NOMO-1 treated with DMSO at 0.1 percent for 48 hours (cell line): ENCODE results near the gene CNGA3.
A peak's percentile ranks its signal among the peaks of the same experiment; 100 is the strongest.

Experiments used
- DNase-seq: peaks from one replicate; lab custom pipeline; 2025; ENCODE audit not compliant: unreplicated experiment; lab: John Stamatoyannopoulos, UW

Gene CNGA3

DNA sequence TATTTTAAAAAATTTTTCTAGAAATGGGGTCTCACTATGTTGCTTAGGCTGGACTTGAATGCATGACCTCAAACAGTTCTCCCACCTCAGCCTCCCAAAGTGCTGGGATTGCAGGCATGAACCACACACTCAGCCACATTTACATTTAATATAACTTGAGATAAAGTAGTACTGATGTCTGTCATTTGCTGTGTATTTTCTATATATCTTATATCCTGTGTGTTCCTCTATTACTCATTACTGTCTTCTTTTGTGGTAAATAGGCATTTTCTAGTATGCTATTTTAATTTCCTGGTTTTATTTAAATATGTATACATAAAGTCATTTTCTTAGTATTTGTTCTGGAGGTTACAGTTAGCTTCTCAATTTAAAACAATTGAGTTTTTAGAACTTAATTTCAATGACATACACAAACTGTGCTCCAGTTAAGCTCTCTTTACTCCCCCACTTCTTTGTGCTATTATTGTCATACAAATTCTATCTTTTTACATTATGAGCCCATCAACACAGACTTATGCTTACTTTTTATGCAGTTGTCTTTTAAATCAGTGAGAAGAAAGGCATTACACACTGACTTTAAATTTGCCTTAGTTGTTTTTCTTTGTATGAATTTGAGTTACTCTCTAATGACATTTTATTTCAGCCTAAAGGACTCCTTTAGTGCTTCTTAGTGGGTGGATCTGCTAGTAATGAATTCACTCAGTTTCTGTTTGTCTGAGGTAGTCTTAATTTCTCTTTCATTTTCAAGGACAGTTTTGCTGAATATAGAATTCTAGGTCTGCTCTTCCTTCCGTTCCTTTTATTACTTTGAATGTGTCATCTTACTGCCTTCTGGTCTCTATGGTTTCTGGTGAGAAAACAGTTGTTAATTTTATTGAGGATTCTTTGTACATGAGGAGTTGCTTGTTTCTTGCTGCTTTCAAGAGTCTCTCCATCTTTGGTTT, 92.2 kb downstream of the CNGA3 start:
- peak; percentile 35 for DNase-seq

DNA sequence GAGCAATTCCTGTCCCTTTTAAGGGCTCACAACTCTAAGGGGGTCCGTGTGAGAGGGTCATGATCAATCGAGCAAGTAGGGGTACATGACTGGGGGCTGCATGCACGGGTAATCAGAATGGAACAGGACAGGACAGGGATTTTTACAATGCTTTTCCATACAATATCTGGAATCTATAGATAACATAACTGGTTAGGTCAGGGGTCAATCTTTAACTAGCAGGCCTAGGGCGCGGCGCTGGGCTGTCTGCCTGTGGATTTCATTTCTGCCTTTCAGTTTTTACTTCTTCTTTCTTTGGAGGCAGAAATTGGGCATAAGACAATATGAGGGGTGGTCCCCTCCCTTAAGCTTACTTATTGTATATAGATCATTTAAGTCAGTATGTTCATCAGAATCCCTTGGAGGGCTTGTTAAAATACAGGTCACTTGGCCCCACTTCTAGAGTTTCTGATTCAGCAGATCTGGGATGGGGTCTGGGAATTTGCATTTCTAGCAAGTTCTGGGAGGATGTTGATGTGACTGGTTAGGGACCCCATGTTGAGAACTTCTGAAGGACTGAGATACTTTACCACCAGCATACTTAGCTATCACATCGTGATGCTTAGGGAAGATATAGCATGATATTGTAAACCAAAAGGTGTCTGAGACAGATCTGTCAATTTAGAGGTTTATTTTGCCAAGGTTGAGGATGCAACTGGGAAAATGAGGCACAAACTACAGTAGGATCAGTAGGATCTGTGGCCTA, 95.6 kb downstream of the CNGA3 start:
- no peak for DNase-seq

DNA sequence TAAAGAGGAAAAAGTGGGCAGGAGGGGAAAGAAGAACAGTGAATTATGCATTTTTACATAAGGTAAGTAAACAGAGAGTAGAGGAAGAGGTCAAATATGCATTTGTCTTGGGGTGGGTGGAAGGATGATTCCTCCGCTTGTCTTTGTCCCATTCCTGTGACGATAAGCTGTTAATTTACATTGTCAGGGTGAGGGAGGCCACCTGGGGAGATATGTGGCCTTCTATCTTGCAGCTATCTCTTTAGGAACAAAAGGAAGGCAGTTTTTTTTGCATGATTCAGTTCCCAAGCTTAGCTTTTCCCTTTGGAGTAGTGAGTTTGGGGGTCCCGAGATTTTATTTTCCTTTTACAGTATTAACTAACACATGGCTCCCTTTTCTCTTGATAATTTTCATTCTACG, 96.2 kb downstream of the CNGA3 start:
- no peak for DNase-seq

DNA sequence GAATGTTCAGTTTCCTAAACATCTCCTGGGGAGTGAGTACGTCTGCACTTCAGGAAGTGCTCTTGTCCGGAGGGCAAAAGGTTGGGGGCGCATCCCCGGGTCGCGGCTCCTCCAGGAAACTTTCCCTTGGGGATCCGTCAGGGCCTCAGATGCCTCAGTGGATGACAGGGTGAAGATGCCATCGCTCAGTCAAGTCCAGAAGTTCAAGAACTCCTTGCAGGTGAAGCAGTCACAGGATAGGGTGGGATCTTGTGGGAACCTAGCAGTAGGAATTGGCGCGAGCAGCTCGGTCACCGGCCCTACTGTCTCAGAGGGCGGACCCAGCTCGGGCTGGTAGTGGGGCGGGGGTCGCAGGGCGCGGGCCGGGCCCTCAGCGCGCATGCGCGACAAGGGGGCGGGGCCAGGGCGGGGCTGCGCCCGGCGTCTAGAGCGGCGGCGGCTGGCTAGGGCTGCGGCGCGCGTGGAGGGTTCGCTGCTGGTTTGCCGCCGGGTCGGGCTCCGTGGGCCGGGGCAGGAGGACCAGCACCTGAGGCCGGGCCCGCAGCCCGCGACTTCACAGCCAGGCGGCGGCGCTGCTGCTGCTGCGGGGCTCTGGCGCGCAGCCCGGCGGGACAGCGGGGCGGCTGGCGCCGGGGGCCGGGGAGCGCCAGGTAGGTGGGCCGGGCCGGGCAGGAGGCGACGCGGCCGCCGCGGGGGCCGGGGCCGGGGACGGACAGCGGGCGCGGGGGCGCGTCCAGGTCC, 98.3 kb downstream of the CNGA3 start, which contains the start of gene INPP4A:
INPP4A (plus strand) TSS at position 423 of the 741 bp plus-strand sequence. CDS start 75,191 bp downstream, outside the sequence.
- peak; percentile 32 for DNase-seq

DNA sequence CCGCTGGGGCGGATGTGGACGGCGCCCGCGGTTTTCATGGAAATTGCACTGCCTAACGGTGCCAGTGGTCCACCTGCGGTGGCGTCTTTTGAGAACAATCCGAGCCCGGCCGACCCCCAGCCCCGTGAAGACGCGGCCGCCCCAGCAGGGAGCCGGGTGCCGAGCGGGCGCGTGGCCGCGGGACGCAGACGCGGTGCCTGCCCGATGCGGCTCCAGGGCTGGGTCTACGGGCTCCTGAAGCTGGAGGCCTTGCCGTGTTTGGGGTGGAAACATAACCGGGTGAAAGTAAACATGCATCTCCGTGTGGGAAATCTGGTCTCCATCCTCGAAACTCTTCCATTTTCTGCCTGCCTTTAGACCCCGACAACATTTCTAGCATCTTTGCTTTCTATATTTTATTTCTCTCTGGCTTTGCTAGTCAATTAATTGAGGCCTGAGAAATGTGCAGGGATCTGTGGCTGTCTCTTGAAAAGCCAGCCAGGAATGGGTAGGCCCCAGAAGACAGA, 99.0 kb downstream of the CNGA3 start:
- DNase-seq = no peak

DNA sequence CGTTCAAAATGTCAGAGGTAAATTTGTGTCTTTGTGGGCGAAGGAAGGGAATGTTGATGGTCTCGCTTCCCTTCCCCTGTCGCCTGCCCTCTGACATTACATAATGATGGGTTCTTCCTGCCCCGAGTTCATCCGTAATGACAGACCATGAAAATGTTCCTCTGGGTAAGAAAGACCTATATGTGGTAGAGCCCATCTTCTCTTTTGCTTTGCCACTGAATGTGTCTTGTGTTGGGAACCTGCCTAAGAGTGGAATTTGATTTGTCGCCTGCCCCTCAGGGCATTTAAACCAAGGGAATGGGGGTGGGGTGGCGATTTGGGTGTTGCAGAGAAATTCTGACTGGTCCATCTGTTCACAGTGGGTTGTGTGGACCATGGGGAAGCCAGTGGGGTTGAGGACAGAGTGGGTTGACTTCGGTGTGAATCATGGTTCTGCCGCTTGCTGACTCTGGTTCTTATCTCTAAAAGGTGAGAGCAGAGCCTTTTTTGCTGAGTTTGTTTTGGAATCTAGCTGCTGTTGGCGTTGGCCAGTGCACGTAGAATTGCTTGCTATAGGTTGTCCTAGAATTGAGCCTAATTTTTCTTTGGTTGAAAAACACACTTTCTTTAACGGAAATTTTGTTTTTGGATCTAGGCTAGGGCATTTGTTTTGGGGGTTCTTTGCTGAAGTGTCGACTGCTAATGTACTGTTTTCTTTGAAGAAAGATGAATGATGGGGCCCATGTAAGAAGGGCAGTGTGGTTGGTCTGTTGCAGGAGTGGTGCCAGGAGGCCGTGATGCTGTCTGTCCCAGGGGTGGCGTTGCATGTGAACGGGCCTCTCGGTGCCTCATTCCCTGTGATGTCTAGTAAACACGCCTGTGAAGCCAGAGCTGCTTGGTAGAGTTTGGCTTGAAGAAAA, 99.7 kb downstream of the CNGA3 start:
- peak; percentile 11 for DNase-seq

DNA sequence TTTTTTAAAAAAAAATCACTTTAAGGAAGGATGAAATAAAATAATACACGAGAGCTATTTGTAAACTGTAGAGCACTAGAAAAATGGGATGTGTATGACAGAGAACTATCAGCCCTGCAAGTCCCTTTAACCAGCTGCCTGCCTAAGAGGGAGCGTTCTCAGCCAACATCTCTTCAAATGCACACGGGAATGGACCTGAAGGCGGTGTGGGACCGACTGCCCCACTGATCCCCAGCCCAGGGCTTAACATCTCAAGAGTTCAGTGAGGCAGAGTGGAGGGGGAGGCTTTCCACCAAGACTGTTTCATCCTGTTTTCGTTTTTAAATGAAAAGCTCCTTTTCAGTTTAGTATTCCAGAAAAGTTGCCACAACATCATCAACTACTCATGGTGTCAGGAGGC, 100.6 kb downstream of the CNGA3 start:
- no peak for DNase-seq
